GM19467 (cell line): Measurements from ENCODE around the gene CNTFR.

Experiments used
- ATAC-seq: cut with Tn5 transposase; IDR thresholded peaks from one replicate; pipeline ENCODE4 v1.9.1; 2021; ENCODE audit warnings: mild to moderate bottlenecking, moderate library complexity; ENCODE audit not compliant: unreplicated experiment

Gene CNTFR

GRCh38 chr9:34508951-34509350 lies 80.6 kb downstream of the CNTFR start:
- ATAC-seq: no peak

GRCh38 chr9:34508463-34508862 lies 81.1 kb downstream of the CNTFR start:
- ATAC-seq: no peak

GRCh38 chr9:34507966-34508365 lies 81.6 kb downstream of the CNTFR start:
- no peak for ATAC-seq

- no peak for ATAC-seq
Measured at GRCh38 chr9:34507556-34507955, 82.0 kb downstream of the CNTFR start.

- no peak for ATAC-seq
Measured at GRCh38 chr9:34506623-34507022, 82.9 kb downstream of the CNTFR start.

GRCh38 chr9:34505370-34506120 lies 84.0 kb downstream of the CNTFR start:
- ATAC-seq: no peak

- ATAC-seq: no peak
Measured at GRCh38 chr9:34503406-34503805, 86.1 kb downstream of the CNTFR start.

- no peak for ATAC-seq
Measured at GRCh38 chr9:34502891-34503290, 86.6 kb downstream of the CNTFR start.

- no peak for ATAC-seq
Measured at GRCh38 chr9:34502471-34502870, 87.1 kb downstream of the CNTFR start.

GRCh38 chr9:34501889-34502425 lies 87.6 kb downstream of the CNTFR start:
- ATAC-seq: no peak
